HG02571 (cell line): ENCODE measurements around the gene SNRPD3.
"Not testable (repeated sequence)": the region's sequence is repeated elsewhere in the genome, so short reads cannot be mapped to it uniquely, and the experiment has no call there.

Experiments used
- ATAC-seq: cut with Tn5 transposase; IDR thresholded peaks from one replicate; pipeline ENCODE4 v1.9.1; 2021; ENCODE audit warnings: mild to moderate bottlenecking, moderate library complexity; ENCODE audit not compliant: unreplicated experiment

Gene SNRPD3

DNA sequence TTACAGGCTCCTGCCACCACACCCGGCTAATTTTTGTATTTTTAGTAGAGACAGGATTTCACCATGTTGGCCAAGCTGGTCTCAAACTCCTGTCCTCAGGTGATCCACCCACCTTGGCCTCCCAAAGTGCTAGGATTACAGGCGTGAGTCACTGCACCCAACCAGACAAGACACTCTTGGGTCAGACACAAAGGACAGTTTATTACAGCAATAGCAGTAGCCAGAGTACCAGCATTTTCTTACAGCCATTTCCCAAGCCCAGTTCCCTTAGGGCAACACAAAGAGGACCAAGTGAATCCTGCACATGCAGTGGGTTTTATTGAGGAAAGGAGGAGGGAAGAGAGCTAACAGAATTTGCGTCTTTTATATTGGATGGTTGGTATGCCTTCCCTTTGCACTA lies 24.8 kb upstream of the SNRPD3 start:
- not testable (repeated sequence) for ATAC-seq

- ATAC-seq = no peak
These were observed 23.7 kb upstream of the SNRPD3 start for GRCh38 chr22:24532075-24532474.

DNA sequence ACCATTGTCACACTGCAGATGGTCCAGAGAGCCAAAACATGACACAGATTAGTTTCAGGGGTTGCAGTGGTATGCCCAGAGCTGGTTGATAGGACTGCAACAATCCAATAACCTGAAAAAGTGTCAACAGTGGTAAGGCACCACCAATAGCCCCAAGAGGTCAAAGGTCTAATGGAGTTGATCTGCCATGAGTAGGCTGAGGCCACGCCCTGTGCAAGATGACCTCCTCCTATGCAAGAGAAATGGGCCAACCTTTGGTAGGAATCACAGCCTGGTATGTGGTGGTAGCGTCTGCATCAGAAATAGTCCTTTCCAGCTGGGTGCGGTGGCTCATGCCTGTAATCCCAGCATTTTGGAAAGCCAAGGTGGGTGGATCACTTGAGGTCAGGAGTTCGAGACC lies 20.5 kb upstream of the SNRPD3 start:
- no peak for ATAC-seq

- no peak for ATAC-seq
These were observed 19.7 kb upstream of the SNRPD3 start for GRCh38 chr22:24536089-24536488.

GRCh38 chr22:24540470-24540869 lies 15.3 kb upstream of the SNRPD3 start:
- no peak for ATAC-seq

DNA sequence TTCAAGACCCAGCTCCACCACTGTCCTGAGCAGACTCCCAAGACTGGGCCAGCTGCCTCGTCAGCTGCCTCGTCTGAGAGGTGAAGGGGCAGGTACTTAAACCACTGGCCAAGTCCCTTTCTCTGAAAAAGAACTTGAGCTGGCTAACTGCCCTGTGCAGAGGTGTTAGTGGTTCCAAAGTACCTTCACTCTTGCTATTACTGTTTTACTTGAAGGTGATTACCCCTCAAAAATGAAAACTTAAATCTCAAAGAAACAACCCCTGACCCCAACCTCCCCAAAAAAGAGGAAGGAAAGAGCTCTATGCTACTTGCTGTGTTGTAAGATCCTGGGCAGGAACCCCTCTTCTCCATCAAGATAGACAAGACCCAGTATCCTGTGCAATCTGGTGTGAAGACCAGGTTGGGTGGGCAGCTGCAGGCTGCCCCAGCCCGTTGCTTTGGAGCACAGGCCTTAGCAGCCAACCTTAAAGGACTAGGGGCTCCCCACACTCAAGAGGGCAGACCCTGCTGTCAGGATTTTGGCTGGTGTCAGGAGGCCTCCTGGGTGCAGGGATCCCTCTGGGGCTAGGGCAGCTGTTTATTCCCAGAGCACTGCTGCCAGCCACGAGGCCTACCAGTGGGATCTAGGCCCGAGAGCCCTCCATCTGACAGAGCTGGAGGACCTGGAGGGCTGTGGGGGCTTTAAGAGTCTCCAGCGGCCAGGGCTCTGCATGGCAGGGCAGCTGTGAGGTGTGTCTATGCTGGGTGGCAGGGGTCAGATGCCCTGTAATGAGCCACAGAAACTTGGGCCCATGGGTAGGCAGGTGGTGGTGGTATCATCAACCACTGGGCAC lies 13.9 kb upstream of the SNRPD3 start:
- ATAC-seq = no peak

DNA sequence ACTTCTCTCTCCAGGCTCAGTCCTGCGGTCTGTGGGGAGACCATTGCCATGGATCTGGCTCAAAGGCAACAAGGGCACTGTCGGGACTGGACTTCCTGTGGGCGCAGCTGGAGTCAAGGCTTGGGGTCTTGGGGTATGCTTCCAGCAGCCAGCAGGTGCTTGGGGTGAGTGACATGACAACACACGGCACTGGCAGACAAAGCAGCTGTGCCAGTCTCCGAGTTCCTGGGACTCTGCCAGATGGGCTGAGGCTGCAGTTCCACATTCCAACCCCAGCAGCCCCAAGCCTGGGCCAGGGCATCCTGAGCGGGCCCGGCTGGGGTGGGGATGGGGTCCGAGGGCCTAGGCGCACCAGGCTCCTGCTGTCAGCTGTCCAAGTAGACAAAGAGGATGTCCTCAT lies 13.2 kb upstream of the SNRPD3 start:
- ATAC-seq = no peak

- ATAC-seq = no peak
These were observed 12.6 kb upstream of the SNRPD3 start for GRCh38 chr22:24543185-24543601.

DNA sequence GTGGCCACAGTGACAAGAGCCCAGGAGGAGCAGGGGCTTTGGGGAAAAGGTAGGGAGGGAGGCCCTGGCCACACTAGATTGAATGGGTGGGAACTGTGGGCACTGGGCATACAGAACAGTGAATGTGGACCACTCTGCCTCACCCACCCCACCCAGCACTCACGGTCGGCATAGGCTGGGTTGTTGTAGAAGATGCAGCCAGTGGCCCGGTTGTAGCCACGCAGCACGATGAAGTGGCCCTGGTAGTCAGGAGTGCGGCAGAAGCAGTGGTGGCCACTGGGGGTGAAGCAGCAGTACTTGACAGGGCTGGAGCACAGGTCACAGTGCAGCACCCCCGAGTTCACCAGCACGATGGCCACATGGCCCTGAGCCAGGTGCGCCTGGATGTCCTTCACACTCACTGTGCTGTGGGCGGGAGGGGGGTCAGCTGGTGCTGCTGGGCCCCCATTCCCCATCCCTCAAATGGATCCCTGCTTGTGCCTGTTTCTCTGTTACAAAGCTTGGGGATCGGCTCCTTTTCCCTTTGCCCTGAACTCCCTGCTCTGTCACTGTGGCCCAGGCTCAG lies 12.0 kb upstream of the SNRPD3 start:
- no peak for ATAC-seq

DNA sequence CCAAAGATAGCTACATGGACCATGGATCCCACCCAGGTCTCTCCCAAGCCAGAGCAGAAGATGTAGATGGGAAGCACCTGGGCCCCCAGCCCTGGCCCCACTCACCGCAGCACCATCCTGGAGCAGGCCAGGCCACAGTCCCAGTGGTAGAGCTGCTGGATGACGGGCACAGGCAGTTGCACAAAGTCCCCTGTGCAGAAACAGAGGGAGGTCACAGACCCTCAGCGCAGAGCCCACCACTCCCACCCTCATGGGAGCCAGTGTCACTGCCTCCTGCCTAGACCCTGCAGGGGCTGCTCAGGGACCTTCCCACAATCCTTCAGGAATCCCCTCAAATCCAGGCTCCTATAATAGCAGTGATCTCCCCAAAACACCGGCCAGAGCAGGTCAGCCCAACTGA lies 7.0 kb upstream of the SNRPD3 start:
- ATAC-seq = no peak

GRCh38 chr22:24550028-24550901 lies 5.5 kb upstream of the SNRPD3 start:
- no peak for ATAC-seq

GRCh38 chr22:24550902-24551435 lies 4.8 kb upstream of the SNRPD3 start:
- ATAC-seq = no peak

- ATAC-seq = not testable (repeated sequence)
These were observed 3.1 kb upstream of the SNRPD3 start for GRCh38 chr22:24552503-24553286.

DNA sequence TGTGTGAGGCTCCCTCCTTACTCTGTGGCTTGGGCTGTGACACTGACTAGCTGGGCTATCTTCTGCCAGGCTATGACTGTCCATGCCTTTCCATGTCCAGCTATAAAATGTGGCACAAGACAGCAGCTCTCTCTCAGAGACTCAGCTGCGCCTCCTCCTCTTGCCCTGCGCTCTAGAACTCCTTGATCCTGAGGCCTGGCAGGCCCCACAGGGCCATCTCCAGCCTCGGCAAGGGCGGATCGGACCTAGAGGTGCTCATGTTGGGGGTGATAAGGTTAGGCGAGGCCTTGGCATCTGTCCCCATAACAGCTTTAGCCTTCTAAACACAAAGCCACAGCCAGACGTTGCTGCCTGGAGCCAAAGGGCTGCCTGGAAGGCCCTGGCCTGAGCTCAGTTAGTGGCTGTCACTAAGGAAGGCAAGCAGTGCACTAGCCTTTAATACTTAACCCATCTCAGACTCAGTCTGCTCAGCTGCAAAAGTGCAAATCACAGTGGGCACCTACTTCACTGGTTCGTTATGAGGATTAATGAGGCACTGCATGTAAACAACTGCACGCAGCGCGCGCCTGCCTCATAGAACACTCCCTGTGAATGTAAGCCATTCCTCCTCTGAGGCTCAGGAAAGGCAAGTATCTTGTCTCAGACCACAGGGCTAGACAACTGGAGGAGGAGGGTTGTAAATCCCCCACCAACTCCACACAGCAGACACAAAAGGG lies 2.0 kb upstream of the SNRPD3 start:
- no peak for ATAC-seq

DNA sequence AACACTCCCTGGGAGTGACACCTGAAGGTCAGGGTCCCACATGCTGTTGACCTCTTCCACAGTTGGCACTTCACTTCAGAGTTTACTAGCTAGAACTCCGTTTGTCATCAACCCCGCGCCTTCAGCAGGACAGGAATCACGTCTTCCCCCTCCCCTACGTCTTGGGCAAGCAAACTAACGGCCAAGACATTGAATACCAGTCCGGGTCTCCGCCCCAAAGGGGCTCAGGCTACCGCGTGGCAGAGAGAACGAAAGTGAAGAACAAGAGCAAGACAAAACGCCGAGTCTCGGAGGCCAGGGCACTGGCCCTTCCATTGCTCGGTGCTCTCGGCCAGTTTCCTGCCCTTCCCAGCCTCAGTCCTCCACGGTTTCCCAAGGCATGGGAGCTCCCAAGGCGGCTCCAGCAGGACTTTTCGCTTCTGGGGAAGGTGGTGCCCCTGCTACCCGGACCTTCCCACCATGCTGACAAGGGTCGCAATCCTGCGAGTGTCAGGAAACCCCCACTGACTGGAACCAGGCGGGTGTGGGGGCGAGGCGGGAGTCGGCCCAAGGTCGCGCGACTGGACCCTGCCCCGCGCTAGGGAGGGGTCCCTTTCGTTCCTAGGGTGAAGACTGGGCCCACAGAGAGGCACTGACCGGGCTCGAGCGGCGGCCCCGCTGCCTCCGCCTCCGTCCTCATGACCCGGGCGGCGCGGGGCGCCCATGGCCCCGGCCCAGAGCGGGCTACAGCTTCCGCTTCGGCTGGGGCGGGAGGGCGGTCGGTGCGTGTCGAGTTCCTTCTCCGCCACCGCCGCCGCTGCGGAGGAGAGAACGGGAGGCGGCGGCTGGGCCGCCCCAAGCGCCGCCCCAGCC lies 1.3 kb upstream of the SNRPD3 start, which contains the start of gene GUCD1:
GUCD1 (minus strand) TSS at position 826 of the 852 bp plus-strand sequence; CDS start at position 679, 147 bp downstream.
- no peak for ATAC-seq

DNA sequence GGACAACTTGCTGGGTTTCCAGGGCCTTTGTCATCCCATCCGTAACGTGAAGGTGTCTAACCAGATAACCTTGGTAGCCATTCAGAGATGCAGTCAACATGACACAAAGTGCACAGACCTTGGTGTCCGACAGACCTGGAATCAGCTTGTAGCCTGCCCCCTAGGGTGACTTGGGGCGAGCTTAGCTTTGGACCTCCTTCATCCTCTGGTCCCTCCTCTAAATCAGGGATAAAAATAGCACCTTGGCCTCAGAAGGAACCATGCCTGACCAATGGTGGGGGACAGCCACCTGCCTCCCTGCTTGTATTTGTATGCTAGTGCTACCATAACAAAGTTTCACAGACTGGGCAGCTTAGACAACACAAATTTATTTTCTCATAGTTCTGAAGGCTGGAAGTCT lies 3.7 kb downstream of the SNRPD3 start:
- ATAC-seq = no peak

DNA sequence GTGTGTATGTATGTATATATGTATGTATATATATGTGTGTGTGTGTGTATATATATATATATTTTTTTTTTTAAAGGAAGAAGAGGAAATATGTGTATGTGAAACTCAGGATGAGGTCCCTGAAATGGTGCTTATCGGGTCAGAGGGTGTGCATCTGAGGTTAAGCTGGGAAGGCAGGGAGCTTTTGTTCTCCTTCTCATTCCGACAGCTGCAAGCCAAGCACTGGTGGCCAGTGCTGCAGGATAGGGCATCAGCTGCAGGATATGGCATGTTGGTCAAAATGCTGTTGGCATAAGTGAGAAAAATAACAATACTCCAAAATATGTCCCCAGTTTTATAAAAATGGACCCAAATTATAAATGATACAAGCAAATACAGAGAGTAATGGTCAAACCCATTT lies 7.4 kb downstream of the SNRPD3 start:
- ATAC-seq = no peak

DNA sequence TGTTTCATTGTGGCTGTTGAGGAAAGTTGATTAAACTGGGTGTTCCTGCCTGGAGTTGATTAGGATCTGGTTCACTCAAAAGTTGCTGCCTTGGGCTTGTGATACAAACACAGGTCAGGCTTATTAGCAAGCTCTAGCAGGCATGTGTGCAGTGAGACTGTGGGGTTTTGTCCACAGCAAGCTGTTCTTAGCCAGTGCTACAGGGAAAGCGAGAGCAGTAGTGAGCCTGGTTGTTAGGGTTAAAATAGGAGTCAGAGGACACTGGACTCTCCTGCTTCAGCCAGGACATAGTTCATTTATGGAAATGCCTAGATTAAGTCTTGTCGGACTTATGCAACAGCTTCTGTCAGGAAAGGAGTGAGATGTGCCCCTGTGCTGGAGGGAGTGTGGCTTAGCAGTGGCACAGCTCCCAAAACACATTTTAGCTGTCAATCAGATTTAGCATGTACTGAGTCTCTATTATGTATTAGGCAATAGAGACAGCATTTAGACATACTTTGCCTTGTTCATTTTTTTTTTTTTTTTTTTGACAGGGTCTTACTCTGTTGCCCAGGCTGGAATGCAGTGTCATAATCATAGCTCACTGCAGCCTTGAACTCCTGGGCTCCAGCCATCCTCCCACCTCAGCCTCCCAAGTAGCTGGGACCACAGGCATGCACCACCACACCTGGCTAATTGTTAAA lies 8.7 kb downstream of the SNRPD3 start:
- no peak for ATAC-seq
